GM19238 (cell line): ENCODE results near the gene APC2.
"Not testable (repeated sequence)": the region's sequence is repeated elsewhere in the genome, so short reads cannot be mapped to it uniquely, and the experiment has no call there.

Experiments
- DNase-seq: peaks from one replicate; pipeline ENCODE4 v3.0.0; 2011; ENCODE audit warnings: low spot score; ENCODE audit not compliant: insufficient read length

APC2 gene

GRCh38 chr19:1429750-1430149, 20.2 kb upstream of the APC2 start:
- no peak for DNase-seq

GRCh38 chr19:1430246-1430645, 19.7 kb upstream of the APC2 start:
- no peak for DNase-seq

GRCh38 chr19:1431759-1432506, 18.0 kb upstream of the APC2 start:
- DNase-seq, result no peak

GRCh38 chr19:1432507-1432887, 17.4 kb upstream of the APC2 start:
- DNase-seq, result no peak

- no peak for DNase-seq
Measured at GRCh38 chr19:1433119-1434039, 16.5 kb upstream of the APC2 start.

- DNase-seq, result no peak
Measured at GRCh38 chr19:1434040-1434366, 15.9 kb upstream of the APC2 start.

- DNase-seq, result no peak
Measured at GRCh38 chr19:1434577-1435060, 15.3 kb upstream of the APC2 start.

GRCh38 chr19:1435378-1435989, 14.4 kb upstream of the APC2 start:
- no peak for DNase-seq

GRCh38 chr19:1437609-1438008, 12.3 kb upstream of the APC2 start:
- no peak for DNase-seq

GRCh38 chr19:1438035-1438932, 11.6 kb upstream of the APC2 start, which contains the start of gene RPS15:
RPS15 (plus strand) TSS chr19:1438396; CDS start chr19:1438426, 30 bp downstream.
- DNase-seq, result peak; percentile 98

- DNase-seq, result no peak
Measured at GRCh38 chr19:1438933-1439354, 11.0 kb upstream of the APC2 start.

GRCh38 chr19:1439525-1440417, 10.2 kb upstream of the APC2 start:
- DNase-seq, result not testable (repeated sequence)

GRCh38 chr19:1440418-1440801, 9.5 kb upstream of the APC2 start:
- DNase-seq, result no peak

GRCh38 chr19:1441022-1441426, 8.9 kb upstream of the APC2 start:
- DNase-seq, result no peak

GRCh38 chr19:1441677-1442438, 8.1 kb upstream of the APC2 start:
- no peak for DNase-seq

GRCh38 chr19:1445185-1445931, 4.6 kb upstream of the APC2 start:
- peak; percentile 98 for DNase-seq

- DNase-seq, result no peak
Measured at GRCh38 chr19:1445932-1446712, 3.8 kb upstream of the APC2 start.
